IPS-NIHi7 (cell line): ENCODE results near the gene DNHD1.

Experiments used
- DNase-seq: peaks from one replicate; pipeline ENCODE4 v3.0.0; 2012; ENCODE audit warnings: mixed read lengths; ENCODE audit errors: extremely low spot score

Gene DNHD1

DNA sequence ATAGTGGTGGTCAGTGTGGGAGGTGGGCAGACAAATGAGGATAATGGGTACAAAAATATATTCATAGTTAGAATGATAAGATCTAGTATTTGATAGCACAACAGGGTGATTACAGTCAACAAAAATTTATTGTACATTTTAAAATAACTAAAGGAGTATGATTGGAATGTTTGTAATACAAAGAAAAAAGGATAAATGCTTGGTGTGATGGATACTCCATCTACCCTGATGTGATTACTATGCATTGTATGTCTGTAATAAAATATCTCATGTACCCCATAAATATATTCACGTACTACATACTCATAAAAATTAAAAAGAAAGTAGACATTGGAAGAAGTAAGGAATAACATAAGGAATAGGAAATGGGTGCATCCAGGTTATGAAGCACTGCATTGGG, 90.9 kb downstream of the DNHD1 start:
- DNase-seq: no peak

DNA sequence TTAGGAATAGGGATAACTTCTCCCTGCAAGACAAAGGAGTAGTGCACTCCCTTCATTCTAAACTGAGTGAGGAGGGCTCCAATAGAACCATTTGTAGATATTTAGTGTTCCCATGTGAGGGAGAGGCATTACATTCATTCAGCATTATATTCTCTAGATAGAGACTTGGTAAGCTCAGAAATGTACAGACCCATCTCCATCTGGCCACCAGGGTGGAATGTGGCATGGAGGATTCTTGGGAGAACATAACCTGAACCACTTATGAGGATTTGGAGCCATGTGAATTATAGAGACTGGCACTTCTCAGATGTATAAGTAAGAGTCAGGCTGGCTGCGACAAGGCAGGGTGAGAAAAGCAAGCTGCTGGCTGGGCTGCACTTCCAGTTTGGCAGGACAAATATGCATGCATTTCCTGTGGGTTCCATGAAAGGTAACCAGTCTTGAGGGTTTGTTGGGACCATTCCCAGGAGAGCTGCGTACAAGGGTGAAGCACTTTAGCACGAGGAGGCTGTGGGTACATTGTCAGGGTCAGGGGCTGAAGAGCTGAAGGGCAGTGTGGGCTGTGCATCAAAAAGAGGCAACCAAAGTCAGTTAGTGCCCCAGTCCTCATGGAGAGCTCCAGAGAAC, 97.2 kb downstream of the DNHD1 start:
- DNase-seq: no peak

DNA sequence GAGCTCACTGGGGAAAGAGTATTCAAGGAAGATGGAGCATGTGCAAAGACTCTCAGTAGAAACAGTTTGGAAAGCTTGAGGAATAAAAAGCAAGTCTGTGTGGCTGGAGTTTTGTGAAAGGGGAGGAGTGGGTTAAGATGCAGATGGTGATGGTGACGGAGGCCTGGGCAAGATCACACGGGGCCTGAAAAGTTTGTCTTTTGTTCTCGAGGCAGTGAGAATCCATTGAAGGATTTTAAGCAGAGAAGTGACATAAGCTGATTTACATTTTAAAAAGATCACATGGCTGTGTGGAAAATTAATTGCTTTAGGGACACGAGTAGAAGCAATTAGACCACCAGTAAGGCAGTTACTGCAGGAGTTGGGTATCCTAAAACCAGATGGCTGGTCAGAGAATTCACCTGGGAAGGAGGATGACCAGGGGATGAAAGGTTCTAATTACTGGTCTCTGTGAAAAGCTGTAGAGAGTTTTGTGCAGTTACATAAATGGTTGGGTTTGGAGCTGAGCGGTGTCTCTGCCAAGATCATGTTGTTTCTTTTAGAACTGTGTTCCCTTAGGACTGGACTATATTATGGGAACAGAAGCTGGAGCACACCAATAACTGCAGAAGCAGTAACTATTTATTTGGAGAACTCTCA, 99.3 kb downstream of the DNHD1 start:
- no peak for DNase-seq

DNA sequence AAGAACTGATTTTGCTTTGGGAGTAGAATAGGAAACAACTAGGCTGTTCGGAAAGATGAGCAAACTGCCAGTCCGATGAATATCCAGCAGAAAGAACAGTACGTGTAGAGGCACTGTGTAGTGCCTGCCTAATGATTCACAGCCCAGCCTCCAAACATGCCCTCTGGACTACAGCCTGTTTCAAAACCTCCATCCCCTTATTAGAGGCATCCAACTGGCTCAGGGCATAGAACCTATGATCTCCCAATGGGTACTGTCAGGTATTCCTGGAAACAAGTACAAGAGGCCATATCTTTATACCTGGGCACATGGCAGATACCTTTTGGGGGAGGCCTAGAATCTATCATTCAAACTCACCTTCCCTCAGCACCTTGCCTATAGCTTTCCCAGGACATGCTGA, 101.5 kb downstream of the DNHD1 start:
- DNase-seq: no peak

DNA sequence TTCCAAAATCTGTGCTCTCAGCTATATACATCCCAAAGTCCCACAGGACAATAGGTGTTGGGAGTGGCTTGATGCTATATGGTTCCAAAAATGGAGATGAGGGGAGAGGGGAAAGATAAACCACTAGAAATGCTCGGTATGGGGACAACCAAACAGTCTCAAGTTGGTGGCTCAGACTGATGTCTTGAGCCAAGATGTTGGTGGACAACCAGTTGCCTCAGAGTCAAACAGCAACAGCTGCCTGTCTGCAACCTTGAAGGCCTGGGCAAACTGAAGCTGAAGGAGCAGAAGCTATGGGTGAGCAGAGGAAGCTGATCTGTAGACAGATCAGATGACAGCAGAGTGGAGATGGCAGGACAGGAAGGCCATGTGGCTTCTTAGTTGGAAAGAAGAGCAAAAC, 102.4 kb downstream of the DNHD1 start:
- DNase-seq: no peak

DNA sequence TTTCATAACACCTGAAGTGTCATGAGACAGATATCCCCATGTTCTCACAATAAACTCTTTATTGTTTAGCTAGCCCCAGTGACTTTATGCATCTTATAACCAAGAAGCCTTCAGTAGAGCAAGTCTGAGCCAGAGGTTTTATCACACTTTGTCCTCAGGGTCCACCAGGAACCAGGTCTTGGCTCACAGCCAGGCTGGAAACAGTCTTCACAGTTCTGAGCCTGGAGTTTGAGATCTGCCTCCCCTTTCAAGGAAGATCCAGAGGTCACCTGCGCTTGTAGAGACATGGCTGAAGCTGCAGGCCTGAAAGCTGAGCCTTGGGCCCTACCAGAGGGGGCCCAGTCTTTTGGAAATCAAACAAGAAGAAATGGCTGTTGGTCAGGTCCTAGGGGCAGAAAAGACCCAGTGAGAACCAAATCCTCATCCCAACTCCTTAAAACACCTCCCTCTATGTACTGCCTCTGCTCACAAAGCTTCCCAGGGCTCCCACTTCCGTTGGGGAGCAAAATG, 102.9 kb downstream of the DNHD1 start:
- DNase-seq: no peak

- no peak for DNase-seq
These were observed 104.0 kb downstream of the DNHD1 start for GRCh38 chr11:6601041-6601461.

GRCh38 chr11:6602096-6602940, 105.2 kb downstream of the DNHD1 start:
- no peak for DNase-seq

DNA sequence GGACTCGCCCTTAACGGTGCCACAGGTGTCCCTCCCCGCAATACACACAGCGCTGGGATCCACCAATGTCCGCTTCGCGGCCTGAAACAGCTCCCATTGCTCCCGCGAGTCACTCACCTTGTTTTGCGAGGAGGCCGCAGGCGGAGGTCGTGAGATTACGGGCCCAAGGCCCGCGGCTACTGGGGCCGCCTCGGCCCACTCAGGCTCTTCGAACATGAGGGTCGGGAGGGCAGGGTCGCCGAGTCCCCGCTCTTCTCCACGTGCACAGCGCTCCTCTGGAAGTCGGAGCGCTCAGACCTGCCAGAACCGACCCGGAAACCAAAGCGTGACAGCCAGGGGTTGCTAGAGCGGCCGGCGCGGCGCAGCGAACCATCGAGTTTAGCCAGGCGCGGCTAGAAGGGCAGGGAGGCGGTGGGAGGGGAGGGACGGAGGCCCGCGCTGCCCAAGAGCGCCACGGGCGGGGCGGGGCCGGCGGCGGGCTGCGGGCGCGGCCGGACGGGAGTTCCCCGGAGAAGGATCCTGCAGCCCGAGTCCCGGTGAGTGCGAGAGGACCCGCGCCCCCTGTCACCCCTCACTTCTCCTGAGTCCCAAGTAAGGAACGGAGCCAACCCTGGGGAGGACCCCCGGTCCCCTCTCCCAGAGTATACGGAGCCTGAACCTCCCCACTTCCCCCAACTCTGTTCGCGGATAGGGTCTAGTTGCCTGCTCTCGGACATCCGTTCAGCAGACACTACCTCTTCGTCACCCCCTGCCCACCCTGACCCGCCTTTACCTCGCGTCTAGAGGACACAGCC, 106.4 kb downstream of the DNHD1 start, which contains the start of the genes ILK and RRP8:
Gene ILK (plus strand): TSS at position 488 of the 794 bp plus-strand sequence. CDS start 498 bp downstream, outside the sequence.
Gene RRP8 (minus strand): TSS at position 330 of the 794 bp plus-strand sequence. CDS start 114 bp downstream, at position 216.
- peak; percentile 97 for DNase-seq

- no peak for DNase-seq
These were observed 107.1 kb downstream of the DNHD1 start for GRCh38 chr11:6604081-6604626.

GRCh38 chr11:6604790-6605189, 107.7 kb downstream of the DNHD1 start:
- no peak for DNase-seq

GRCh38 chr11:6606471-6607189, 109.5 kb downstream of the DNHD1 start:
- peak; percentile 93 for DNase-seq

- DNase-seq: no peak
These were observed 110.2 kb downstream of the DNHD1 start for GRCh38 chr11:6607190-6607795.

GRCh38 chr11:6608011-6608410, 110.9 kb downstream of the DNHD1 start:
- DNase-seq: no peak

GRCh38 chr11:6608726-6609501, 111.8 kb downstream of the DNHD1 start:
- no peak for DNase-seq

DNA sequence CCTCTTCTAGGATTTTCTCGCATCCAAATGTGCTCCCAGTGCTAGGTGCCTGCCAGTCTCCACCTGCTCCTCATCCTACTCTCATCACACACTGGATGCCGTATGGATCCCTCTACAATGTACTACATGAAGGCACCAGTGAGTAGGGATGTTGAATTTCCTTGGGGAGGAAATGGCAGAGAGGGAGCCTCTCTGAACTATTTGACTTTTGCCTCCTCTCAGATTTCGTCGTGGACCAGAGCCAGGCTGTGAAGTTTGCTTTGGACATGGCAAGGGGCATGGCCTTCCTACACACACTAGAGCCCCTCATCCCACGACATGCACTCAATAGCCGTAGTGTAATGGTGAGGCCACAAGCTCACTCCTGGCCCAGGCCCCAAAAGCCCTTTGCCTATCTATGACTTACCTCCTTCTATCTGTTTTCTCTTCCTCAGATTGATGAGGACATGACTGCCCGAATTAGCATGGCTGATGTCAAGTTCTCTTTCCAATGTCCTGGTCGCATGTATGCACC, 112.5 kb downstream of the DNHD1 start:
- DNase-seq: no peak

GRCh38 chr11:6610591-6610990, 113.5 kb downstream of the DNHD1 start:
- no peak for DNase-seq

GRCh38 chr11:6611092-6611962, 114.2 kb downstream of the DNHD1 start:
- DNase-seq: no peak
